RWPE2 (cell line): Measurements from ENCODE around the gene MEIOB.

ENCODE experiments used
- ATAC-seq: fragments of 200-7000 bp; cut with Tn5 transposase; 3 replicates; pipeline ENCODE4 v1.9.1; 2021; ENCODE audit warnings: low read depth
- DNase-seq: peaks from one replicate; pipeline ENCODE4 v3.0.0-alpha.2; 2020; ENCODE audit warnings: low spot score
- H3K27ac ChIP-seq: fragments of 450-650 bp; 2 replicates; pipeline ENCODE4 v1.5.1; 2017; ENCODE audit warnings: mild to moderate bottlenecking; ENCODE audit not compliant: poor library complexity, severe bottlenecking
- H3K27me3 ChIP-seq: fragments of 250-450 bp; sonication (Bioruptor Pico); 2 replicates; pipeline ENCODE4 v1.5.1; 2021; ENCODE audit warnings: mild to moderate bottlenecking, moderate library complexity; ENCODE audit not compliant: insufficient read depth, poor library complexity, severe bottlenecking
- H3K36me3 ChIP-seq: fragments of 250-450 bp; sonication (Bioruptor Pico); 2 replicates; pipeline ENCODE4 v1.5.1; 2020; ENCODE audit warnings: low read depth, mild to moderate bottlenecking, moderate library complexity
- H3K4me1 ChIP-seq: fragments of 250-450 bp; sonication (Bioruptor Pico); 2 replicates; pipeline ENCODE4 v1.5.1; 2021; ENCODE audit warnings: mild to moderate bottlenecking, moderate library complexity; ENCODE audit not compliant: insufficient read depth, poor library complexity, severe bottlenecking
- H3K4me3 ChIP-seq: fragments of 250-450 bp; sonication (Bioruptor Pico); 2 replicates; pipeline ENCODE4 v1.5.1; 2021; ENCODE audit warnings: mild to moderate bottlenecking, moderate library complexity; ENCODE audit not compliant: severe bottlenecking
- H3K9me3 ChIP-seq: fragments of 250-450 bp; sonication (Bioruptor Pico); 2 replicates; pipeline ENCODE4 v1.5.1; 2021; ENCODE audit warnings: mild to moderate bottlenecking, moderate library complexity; ENCODE audit not compliant: severe bottlenecking
- TF ChIP-seq, protein P1 (sequence below): fragments of 450-650 bp; IDR thresholded peaks from one replicate; pipeline ENCODE4 v1.5.1; 2017; ENCODE audit warnings: mild to moderate bottlenecking, moderate library complexity; ENCODE audit not compliant: poor library complexity, severe bottlenecking

MEIOB gene

DNA sequence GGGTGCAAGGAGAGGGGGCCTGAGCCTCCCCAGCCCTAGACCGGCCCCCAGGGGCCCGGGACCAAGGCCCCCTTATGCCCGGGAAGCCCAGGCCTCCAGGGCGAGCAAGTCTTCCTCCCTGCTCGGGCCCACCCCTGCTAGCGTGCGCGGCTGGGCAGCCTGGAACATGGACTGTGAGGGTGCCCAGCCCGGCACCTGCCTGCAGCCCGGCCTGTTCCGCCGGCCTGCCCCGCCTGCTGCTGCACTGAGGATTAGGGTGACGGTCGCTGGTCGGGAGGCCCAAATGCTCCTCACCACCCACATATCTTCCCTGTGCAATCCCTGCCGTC lies 40.2 kb upstream of the MEIOB start:
- no peak overlapping the region for H3K27ac ChIP-seq
- no peaks in the 10 kb centered on the region for H3K36me3 ChIP-seq
- TF ChIP-seq, protein P1, sequence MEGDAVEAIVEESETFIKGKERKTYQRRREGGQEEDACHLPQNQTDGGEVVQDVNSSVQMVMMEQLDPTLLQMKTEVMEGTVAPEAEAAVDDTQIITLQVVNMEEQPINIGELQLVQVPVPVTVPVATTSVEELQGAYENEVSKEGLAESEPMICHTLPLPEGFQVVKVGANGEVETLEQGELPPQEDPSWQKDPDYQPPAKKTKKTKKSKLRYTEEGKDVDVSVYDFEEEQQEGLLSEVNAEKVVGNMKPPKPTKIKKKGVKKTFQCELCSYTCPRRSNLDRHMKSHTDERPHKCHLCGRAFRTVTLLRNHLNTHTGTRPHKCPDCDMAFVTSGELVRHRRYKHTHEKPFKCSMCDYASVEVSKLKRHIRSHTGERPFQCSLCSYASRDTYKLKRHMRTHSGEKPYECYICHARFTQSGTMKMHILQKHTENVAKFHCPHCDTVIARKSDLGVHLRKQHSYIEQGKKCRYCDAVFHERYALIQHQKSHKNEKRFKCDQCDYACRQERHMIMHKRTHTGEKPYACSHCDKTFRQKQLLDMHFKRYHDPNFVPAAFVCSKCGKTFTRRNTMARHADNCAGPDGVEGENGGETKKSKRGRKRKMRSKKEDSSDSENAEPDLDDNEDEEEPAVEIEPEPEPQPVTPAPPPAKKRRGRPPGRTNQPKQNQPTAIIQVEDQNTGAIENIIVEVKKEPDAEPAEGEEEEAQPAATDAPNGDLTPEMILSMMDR = no peak
- H3K4me3 ChIP-seq = no peak overlapping the region
- peaks cover 5% of the 10 kb centered on the region for H3K27me3 ChIP-seq
- no peaks in the 10 kb centered on the region for H3K9me3 ChIP-seq
- DNase-seq (no peak), ATAC-seq (no peak)
- H3K4me1 ChIP-seq = peaks cover 8% of the 10 kb centered on the region

DNA sequence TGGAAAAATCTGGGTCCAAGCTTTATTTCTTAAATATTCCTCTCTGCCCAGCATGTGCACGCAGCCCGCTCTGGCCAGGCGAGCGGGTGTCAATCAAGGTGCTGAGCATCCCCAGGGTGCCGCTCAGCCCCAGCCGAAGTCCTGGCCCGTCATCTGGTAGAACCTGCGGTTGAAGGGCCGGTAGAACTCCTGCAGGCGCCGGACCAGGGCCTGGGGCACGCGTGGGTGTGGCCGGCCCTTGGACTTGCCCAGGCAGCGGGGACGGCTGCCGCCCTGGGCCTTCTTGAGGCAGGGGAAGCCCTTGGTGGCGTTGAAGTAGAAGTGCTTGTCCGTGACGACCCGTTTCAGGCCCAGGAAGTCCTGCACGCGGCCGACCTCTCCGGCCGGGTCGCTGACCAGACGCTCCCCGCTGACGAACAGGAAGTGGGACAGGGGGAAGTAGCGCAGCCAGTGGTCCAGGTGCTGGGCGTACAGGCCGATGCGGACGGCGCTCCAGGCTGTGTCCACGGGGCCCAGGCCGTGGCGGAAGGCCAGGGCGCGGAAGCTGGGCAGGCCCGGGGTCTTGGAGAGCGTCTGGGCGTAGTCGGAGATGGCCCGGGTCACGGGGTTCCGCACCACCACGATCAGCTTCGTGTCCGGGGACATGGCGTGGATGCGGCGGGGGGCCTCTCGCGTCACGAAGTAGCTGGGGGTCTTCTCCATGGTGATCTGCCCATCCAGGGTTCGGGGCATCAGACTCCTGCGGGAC lies 39.7 kb upstream of the MEIOB start:
- H3K4me3 ChIP-seq = no peak overlapping the region
- H3K9me3 ChIP-seq = no peaks in the 10 kb centered on the region
- no peaks in the 10 kb centered on the region for H3K36me3 ChIP-seq
- H3K27ac ChIP-seq = no peak overlapping the region
- DNase-seq (no peak), ATAC-seq (no peak)
- TF ChIP-seq, protein P1 = no peak
- peaks cover 8% of the 10 kb centered on the region for H3K4me1 ChIP-seq
- H3K27me3 ChIP-seq = no peaks in the 10 kb centered on the region

DNA sequence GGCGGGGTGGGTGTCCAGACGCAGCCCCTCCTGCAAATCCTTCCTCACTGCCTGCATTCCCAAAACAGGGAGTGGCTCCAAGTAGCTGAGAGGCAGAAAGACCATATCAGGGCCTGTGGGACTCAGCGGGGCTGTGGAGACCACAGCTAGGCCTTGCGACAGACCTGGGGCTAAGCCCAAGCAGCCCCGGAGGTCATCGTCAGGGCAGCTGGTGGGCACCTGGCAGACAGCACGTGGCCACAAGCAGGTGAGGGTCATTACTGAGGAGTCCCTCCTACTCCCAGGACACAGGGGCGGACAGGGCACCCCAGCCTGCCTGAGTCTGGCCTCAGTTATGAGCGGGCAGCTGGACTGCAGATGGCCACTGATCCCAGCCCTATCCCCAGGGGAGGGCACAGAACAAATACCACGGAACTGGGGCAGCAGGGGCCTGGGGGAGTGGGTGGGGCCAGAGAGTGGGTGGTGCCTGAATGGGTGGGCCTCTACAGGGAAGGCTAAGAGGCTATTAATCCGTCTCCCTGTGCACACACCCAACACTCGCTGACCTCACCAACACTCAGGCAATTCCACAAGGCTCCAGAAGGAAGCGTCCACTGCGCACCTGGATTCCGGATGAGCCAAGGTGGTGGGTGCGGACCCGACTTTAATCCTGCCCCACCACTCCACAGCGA lies 37.7 kb upstream of the MEIOB start:
- H3K36me3 ChIP-seq = no peaks in the 10 kb centered on the region
- no peaks in the 10 kb centered on the region for H3K9me3 ChIP-seq
- no peak overlapping the region for H3K4me3 ChIP-seq
- no peak overlapping the region for H3K27ac ChIP-seq
- DNase-seq (no peak), ATAC-seq (no peak)
- H3K4me1 ChIP-seq = peaks cover 8% of the 10 kb centered on the region
- no peaks in the 10 kb centered on the region for H3K27me3 ChIP-seq
- TF ChIP-seq, protein P1 = no peak

DNA sequence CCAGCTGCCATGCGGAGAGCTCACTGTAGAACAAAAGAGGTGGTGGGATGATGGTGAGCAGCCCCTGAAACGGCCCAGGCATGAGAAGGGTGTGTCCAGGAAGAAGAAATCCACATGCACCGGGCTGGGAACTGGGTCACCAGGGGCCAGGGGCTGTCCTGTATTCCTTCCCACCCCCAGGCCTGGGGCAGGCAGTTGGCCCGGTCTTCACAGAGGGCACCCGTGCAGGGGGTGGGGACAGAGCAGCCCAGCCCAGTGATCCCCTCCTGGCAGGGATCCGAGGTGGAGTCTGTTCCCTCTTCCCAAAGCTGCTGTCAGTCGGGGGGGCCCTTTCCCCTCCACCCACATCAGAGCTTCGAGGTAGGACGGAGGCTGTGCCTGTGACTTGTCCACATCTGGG lies 37.0 kb upstream of the MEIOB start:
- no peak for DNase-seq
- peaks cover 8% of the 10 kb centered on the region for H3K4me1 ChIP-seq
- H3K27me3 ChIP-seq = no peaks in the 10 kb centered on the region
- H3K4me3 ChIP-seq = no peak overlapping the region
- H3K36me3 ChIP-seq = no peaks in the 10 kb centered on the region
- H3K9me3 ChIP-seq = no peaks in the 10 kb centered on the region
- ATAC-seq = no peak
- H3K27ac ChIP-seq = no peak overlapping the region
- TF ChIP-seq, protein P1 = no peak

DNA sequence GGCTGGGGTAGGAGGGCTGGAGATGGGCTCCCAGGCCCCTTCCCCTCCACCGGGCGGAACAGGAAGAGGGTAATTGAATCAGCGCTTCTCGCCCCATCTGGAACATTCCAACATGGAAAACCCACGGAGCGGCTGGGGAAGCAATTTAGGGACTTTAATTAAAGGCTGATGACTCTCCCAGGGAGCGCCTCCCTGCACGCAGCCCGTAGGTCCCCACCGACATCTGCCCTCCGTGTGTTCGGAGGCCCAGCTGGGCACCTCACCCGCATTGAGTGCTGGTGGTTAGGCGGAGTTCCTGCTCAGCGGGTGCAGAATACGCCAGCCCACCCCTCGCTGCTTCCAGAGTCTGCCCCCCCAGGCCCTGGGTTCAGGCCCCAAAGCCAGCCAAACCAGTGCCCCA lies 36.2 kb upstream of the MEIOB start:
- no peak for ATAC-seq

More for the DNA sequence above, 36.2 kb upstream of the MEIOB start:
- Histone ChIP-seq H3K27ac (no peak overlapping the region), H3K4me3 (no peak overlapping the region), H3K27me3 (no peaks in the 10 kb centered on the region), H3K4me1 (peaks cover 2% of the 10 kb centered on the region), H3K9me3 (no peaks in the 10 kb centered on the region), H3K36me3 (no peaks in the 10 kb centered on the region)
- TF ChIP-seq, protein P1 = no peak
- DNase-seq = no peak
